ENCODE results near the gene FN1.
"Not testable (repeated sequence)": the region's sequence is repeated elsewhere in the genome, so short reads cannot be mapped to it uniquely, and the experiment has no call there.

The FN1 gene

DNA sequence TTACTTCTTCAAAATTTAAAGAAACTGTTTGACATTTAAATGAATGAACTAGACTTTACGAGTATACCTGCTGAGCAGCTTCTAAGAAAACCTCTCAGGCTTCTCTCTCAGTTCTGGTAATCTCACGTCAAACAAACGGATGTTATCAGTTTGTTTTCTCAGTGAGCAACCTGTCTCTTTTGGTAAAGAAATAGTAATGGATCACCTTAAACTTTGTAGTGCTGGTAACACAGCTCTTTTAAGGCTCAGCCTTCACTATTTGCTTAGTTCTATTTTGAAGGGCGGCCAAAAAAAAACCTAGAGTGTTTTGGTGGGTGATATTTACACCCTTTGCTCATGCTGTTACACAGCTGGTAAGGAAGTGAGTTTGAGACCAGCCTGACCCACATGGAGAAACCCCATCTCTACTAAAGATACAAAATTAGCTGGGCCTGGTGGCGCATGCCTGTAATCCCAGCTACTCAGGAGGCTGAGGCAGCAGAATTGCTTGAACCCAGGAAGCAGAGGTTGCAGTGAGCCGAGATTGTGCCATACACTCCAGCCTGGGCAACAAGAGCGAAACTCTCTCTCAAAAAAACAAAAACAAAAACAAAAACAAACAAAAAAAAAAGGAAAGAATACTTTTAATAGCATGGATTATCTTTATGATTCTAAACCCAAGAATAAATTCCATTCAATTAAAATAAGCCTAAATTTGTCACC, 15.9 kb downstream of the FN1 start:
- H3K36me3 Mint-ChIP-seq: no peaks in the 10 kb centered on the region
- no peak overlapping the region for H3K27ac Mint-ChIP-seq
- peaks cover 18% of the 10 kb centered on the region for H3K27me3 Mint-ChIP-seq
- no peaks in the 10 kb centered on the region for H3K4me1 Mint-ChIP-seq (ENCODE audit: low read depth)
- H3K4me3 Mint-ChIP-seq: no peak overlapping the region
- no peaks in the 10 kb centered on the region for H3K9me3 Mint-ChIP-seq (ENCODE audit: low read depth)

DNA sequence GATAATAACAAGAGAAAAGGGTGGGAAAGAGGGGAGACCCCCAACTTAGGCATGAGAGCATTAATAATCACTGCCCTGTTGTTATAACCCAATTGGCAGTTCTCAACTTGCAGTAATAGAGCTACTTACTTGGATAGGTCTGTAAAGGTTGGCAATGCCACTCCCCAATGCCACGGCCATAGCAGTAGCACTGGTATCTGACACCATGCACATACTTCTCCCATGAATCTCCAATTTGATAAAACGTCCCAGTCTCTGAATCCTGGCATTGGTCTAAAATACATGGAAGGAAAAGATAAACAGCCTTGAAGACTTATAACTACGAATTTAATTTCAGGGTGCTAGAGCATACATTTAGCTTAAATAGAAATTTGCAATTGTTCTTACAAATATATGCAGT, 16.8 kb downstream of the FN1 start:
- Mint-ChIP-seq H3K4me1 (ENCODE audit: low read depth) (no peaks in the 10 kb centered on the region), H3K4me3 (no peak overlapping the region), H3K27me3 (peaks cover 18% of the 10 kb centered on the region), H3K27ac (no peak overlapping the region), H3K36me3 (no peaks in the 10 kb centered on the region), H3K9me3 (ENCODE audit: low read depth) (no peaks in the 10 kb centered on the region)

DNA sequence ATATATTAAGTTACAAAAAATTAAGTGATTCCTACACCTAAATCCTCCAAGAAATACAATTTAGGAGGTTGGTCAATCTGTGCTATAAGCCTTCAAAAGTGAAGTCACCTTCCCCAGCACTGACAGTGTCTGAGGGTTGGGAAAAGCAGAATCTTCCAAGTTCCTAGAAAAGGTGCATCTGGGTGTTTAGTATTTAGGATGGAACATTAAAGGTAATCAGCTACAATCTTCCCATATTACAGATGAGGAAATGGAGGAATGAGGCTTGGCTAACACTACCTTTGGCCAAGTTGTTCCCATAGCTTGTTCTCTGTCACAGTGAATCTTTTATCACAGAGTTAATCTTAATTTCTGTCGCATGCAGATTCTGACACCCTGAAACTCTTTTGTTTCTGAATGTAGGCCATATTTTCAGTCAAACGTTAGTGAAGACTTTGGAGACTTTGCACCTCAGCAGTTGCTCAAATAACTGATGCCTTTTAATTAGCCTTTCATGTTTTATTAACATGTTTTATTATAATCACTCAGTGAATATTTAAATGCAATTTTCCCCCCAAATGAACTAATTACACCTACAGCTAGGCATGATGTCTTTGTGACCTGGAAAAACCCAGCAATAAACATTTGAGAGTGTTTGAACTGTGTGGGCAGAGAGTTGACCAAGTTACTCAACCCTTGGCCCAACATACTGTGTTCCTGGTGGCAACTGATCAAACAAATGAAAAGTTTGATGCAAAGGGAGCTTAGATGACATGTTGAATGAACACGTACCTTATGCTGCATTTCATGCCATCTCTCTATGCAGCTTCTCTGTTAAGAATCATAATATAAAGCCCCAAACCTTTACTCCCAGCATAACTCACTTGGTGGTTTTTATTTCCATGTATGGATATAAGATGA, 17.6 kb downstream of the FN1 start:
- Mint-ChIP-seq H3K4me1 (ENCODE audit: low read depth) (no peaks in the 10 kb centered on the region), H3K4me3 (no peak overlapping the region), H3K9me3 (ENCODE audit: low read depth) (no peaks in the 10 kb centered on the region), H3K27me3 (peaks cover 17% of the 10 kb centered on the region), H3K27ac (no peak overlapping the region), H3K36me3 (no peaks in the 10 kb centered on the region)

DNA sequence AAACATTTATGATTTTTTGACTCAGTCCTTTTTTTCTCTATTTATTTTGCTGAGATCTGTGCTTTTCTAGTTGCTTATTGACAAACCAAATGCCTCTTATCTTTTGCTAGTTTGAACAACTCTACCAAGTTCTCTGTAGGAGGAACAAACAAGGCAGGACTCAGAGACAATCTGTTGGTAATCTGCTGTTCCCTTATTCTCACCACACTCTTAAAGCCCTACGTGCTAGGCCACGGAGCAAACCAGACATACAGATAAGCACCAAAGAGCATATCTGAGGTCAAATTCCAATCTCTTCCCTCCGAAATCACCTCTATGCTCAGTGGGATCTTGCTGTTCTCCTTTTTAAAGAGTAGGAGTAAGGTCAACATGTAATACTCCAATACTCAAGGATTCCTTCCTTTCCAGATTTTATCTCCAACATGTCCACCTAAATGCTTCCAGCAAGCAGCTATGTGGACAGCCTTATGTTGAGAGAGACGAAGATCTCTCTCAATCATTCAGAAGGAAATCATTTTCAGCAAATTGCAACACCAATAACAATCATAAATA, 18.4 kb downstream of the FN1 start:
- H3K27ac Mint-ChIP-seq: no peak overlapping the region
- H3K4me3 Mint-ChIP-seq: no peak overlapping the region
- no peaks in the 10 kb centered on the region for H3K4me1 Mint-ChIP-seq (ENCODE audit: low read depth)
- no peaks in the 10 kb centered on the region for H3K9me3 Mint-ChIP-seq (ENCODE audit: low read depth)
- peaks cover 17% of the 10 kb centered on the region for H3K27me3 Mint-ChIP-seq
- no peaks in the 10 kb centered on the region for H3K36me3 Mint-ChIP-seq

DNA sequence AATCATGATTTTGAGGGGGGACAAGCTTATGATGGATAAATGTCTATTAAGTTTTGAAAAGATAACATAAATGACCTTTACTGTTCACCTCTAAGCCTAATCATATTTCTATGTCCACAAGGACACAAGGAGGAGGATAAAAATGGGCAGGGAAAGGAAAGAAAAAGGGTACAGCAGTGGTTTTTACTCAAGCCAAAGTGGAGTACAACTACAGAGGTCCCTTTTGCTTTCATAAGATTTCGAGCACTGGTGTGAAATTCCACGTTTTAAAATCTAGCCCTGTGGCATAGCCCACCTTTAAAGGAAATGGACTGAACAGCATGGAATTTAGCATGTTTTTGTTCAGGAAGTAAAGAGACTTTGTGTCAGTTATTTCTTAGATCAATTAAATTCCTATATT, 19.2 kb downstream of the FN1 start:
- Mint-ChIP-seq H3K27ac (no peak overlapping the region), H3K4me3 (no peak overlapping the region), H3K4me1 (ENCODE audit: low read depth) (no peaks in the 10 kb centered on the region), H3K27me3 (peaks cover 14% of the 10 kb centered on the region), H3K36me3 (no peaks in the 10 kb centered on the region), H3K9me3 (ENCODE audit: low read depth) (no peaks in the 10 kb centered on the region)

DNA sequence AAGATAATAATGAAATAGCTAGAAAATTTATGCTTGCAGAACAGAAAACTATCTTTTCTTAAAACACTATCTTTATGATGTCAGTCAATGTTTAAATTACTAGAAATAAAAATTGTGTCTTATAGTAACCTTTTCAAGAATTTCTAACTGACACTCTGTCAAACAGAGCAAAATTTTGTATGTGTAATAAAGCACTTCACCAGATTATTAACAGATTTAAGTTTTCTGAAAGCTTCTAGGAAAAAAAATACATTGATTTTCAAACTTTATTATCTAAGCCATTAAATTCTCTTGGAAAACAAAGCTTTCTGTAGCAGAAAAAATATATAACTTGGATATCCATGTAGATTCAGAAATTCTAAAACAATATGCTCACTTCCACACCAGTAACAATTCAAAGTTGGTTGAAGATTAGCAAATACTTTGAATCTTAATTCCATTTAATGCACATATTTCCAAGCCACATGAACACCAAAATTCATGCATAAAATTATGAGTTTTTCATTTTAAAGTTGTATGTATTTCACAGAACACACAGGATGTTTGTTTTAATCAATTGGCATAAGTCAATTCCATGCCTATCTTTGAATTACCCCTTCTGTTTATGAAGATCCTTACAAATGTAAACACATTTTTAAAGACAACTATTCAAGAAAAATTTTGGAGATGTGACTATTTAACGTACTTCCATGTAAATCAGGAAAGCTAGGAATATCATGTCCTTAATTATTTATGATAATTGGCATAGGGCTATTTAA, 19.9 kb downstream of the FN1 start:
- H3K9me3 Mint-ChIP-seq (ENCODE audit: low read depth): no peaks in the 10 kb centered on the region
- no peak overlapping the region for H3K4me3 Mint-ChIP-seq

DNA sequence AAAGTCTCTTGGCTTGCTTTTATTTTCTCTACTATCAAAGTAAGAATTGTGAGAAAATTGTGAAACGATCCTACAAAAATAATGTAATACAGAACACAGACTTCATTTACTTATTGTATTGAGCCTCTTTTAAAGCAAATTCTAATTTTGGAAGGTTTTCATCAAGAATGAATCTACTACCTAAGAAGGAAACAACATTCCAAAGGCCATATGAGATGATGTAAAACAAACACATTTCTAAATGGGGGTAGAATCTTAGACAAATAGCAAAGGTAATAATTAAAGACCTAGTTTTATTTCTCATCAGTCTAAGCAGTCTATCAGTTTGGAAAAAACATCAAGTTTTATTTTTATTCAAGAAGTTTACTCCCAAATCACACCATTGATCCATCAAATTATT, 20.6 kb downstream of the FN1 start:
- Mint-ChIP-seq H3K27me3 (peaks cover 15% of the 10 kb centered on the region), H3K36me3 (no peaks in the 10 kb centered on the region), H3K9me3 (ENCODE audit: low read depth) (no peaks in the 10 kb centered on the region), H3K4me1 (ENCODE audit: low read depth) (peaks cover 4% of the 10 kb centered on the region), H3K27ac (no peak overlapping the region), H3K4me3 (no peak overlapping the region)

More for the DNA sequence above, 19.9 kb downstream of the FN1 start:
- peaks cover under 1% of the 10 kb centered on the region for H3K4me1 Mint-ChIP-seq (ENCODE audit: low read depth)
- no peak overlapping the region for H3K27ac Mint-ChIP-seq
- peaks cover 14% of the 10 kb centered on the region for H3K27me3 Mint-ChIP-seq
- H3K36me3 Mint-ChIP-seq: no peaks in the 10 kb centered on the region

DNA sequence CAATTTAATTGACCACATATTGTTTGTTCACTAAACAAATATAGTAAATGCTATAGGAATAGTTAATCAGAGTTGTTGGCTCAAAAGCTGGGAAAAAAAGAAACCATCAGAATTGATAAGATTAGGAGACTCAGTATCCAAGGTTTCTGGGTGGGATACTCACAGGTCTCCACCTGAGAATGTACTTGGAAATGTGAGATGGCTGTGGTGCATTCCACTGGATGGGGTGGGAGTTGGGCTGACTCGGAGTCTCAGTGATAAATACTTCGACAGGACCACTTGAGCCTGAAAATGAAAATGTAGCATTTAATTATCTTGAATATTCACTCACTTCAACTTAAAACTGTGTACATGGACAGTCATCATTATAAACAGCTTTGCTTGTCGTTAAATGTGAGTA, 21.2 kb downstream of the FN1 start:
- no peaks in the 10 kb centered on the region for H3K36me3 Mint-ChIP-seq
- no peaks in the 10 kb centered on the region for H3K9me3 Mint-ChIP-seq (ENCODE audit: low read depth)
- H3K4me3 Mint-ChIP-seq: no peak overlapping the region
- H3K27ac Mint-ChIP-seq: no peak overlapping the region
- peaks cover 4% of the 10 kb centered on the region for H3K4me1 Mint-ChIP-seq (ENCODE audit: low read depth)
- peaks cover 15% of the 10 kb centered on the region for H3K27me3 Mint-ChIP-seq

DNA sequence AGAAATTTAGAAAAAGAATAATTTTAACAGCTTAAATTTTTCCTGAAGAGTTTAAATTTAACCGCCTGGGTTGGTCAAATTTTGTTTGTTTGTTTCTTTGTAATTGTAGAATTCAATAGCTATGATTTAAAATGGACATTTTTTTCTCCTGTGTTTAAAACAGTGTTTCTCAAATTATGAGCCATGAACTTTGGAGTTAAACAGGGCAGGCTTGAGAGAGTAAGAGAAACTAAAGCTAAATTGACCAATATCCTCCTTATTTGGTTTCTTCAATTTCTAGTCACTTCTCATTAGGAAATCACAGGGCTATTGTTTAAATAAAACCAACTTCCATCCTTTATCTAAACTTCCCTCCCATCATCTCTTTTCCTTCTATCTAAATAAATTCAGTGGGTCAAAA, 21.9 kb downstream of the FN1 start:
- Mint-ChIP-seq H3K4me3 (no peak overlapping the region), H3K9me3 (ENCODE audit: low read depth) (no peaks in the 10 kb centered on the region), H3K27me3 (peaks cover 15% of the 10 kb centered on the region), H3K4me1 (ENCODE audit: low read depth) (peaks cover 4% of the 10 kb centered on the region), H3K36me3 (no peaks in the 10 kb centered on the region), H3K27ac (no peak overlapping the region)

DNA sequence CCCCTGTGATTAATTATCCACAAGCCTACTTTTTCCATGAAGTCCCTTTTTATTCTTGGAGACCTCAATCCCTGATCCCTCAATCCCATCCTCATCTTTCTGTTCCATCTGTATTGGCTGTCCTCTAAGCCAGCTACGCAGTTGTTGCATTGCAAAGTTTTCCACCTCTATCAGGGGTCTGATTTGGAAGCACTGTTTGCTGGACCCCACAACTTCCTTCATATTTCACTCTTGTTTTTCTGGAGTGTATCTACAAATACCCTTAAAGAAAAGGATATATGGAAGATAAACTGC, 22.4 kb downstream of the FN1 start:
- Mint-ChIP-seq H3K27me3 (peaks cover 15% of the 10 kb centered on the region), H3K36me3 (no peaks in the 10 kb centered on the region), H3K4me3 (no peak overlapping the region), H3K4me1 (ENCODE audit: low read depth) (peaks cover 4% of the 10 kb centered on the region), H3K27ac (no peak overlapping the region), H3K9me3 (ENCODE audit: low read depth) (no peaks in the 10 kb centered on the region)

DNA sequence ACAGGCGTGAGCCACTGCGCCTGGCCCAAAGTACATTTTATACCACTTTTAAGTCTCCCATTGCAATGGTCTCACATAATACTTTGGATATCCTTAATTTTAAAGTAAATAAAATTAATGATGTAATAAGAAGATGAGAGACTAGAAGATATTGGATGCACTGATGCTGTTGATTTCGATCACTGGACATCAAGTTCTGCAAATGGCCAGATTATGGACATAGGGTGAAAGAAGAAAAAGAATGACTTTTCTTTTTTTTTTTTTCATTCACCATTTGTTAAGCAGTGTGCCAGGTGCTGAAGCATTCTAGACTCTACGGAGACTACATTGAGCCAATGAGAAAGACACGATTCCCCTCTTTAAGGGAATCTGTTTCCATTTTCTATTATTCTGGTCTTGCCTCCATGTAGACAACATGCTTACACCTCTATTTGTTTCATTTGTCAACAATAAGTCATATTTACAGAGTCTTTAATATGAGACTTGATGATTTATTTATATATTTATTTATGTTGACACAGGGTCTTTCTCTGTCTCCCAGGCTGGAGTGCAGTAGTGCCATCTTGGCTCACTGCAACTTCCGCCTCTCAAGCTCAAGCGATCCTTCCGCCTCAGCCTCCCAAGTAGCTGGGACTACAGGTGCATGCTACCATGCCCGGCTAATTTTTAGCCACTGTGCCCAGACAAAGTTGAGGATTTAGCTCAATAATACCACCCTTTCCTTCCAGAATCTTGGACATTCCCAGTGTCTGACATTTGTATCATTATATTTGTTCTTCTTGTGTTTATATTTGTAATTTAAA, 23.7 kb downstream of the FN1 start:
- Mint-ChIP-seq H3K9me3 (ENCODE audit: low read depth) (no peaks in the 10 kb centered on the region), H3K27me3 (peaks cover 12% of the 10 kb centered on the region), H3K27ac (no peak overlapping the region), H3K4me3 (no peak overlapping the region), H3K4me1 (ENCODE audit: low read depth) (peaks cover 4% of the 10 kb centered on the region), H3K36me3 (no peaks in the 10 kb centered on the region)

DNA sequence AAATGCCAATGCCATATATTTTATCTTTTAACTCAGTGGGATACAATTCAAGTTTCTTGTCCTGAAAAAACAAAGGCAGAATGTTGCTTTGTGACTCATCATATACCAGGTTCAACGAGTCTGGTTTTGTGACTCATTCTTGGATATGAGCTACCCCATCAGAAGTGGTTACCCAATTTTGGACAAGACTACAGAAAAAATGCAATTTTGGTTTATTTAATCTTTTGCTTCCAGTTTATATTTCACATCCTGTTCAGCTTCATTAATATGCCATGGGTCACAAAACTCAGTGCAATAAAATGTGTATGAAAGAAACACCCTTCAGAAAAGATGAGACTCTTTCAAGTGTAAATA, 25.0 kb downstream of the FN1 start:
- H3K9me3 Mint-ChIP-seq (ENCODE audit: low read depth): no peaks in the 10 kb centered on the region
- no peaks in the 10 kb centered on the region for H3K36me3 Mint-ChIP-seq
- no peak overlapping the region for H3K27ac Mint-ChIP-seq
- peaks cover 12% of the 10 kb centered on the region for H3K27me3 Mint-ChIP-seq
- H3K4me1 Mint-ChIP-seq (ENCODE audit: low read depth): peaks cover 4% of the 10 kb centered on the region
- H3K4me3 Mint-ChIP-seq: no peak overlapping the region

DNA sequence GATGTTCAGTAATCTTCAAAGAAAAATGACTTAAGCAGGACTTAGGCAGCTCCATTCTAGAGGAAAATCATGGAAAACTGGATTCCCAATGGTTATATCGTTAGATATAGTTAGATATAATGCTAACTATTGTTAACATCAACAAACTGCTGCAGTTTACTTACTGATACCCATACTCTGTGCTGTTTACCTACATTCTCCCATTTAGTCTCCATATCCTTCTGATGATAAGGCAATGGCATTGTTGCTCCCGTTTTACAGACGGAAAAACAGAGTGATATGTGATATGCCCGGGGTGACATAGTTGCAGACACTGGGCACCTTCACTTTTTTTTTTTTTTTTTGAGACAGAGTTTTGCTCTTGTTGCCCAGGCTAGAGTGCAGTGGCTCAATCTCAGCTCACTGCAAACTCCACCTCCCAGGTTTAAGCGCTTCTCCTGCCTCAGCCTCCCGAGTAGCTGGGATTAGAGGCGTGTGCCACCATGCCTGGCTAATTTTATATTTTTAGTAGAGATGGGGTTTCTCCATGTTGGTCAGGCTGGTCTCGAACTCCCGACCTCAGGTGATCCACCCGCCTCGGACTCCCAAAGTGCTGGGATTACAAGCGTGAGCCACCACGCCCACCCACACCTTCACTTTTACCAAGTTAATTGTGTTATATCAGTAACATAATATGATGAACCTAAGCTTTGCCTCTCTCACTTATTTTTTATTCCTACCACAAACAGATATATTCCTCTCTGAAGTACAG, 25.5 kb downstream of the FN1 start:
- H3K27me3 Mint-ChIP-seq: peaks cover 12% of the 10 kb centered on the region
- not testable (repeated sequence) for H3K27ac Mint-ChIP-seq; H3K4me3 Mint-ChIP-seq; H3K36me3 Mint-ChIP-seq; H3K9me3 Mint-ChIP-seq (ENCODE audit: low read depth); H3K4me1 Mint-ChIP-seq (ENCODE audit: low read depth)

Measured in activated naive CD8-positive, alpha-beta T cell (primary cell).